CD4-positive, CD25-positive, alpha-beta regulatory T cell (primary cell): Measurements from ENCODE around the gene RPL23. TPM values are rescaled to one million over a fixed set of nuclear protein-coding genes. Genes with fewer than 3 reads are reported as not detected.

Experiments used
- ATAC-seq, 2 donors: fragments of 150-1000 bp; cut with Tn5 transposase; one replicate each; pipeline ENCODE4 v1.10.0; 2021; ENCODE audit warnings: low read depth in 2 of 2, moderate number of reproducible peaks in 2 of 2, moderate library complexity in 1 of 2
- DNase-seq, 3 donors: peaks; one replicate each; pipeline versions ENCODE4 v3.0.0 to v3.0.0-alpha.2; 2012 to 2022; ENCODE audit warnings: mixed read lengths in 1 of 3
- H3K27ac ChIP-seq: one replicate; pipeline ENCODE4 v1.7.0; 2013; ENCODE audit warnings: mild to moderate bottlenecking, low read length; ENCODE audit not compliant: insufficient read depth, poor library complexity, severe bottlenecking
- H3K27me3 ChIP-seq: one replicate; pipeline ENCODE4 v1.7.0; 2013; ENCODE audit warnings: low read length; ENCODE audit not compliant: control insufficient read depth, insufficient read depth
- H3K36me3 ChIP-seq: one replicate; pipeline ENCODE4 v1.7.0; 2013; ENCODE audit warnings: mild to moderate bottlenecking, low read length, moderate library complexity; ENCODE audit not compliant: control insufficient read depth, insufficient read depth
- H3K4me1 ChIP-seq: 2 replicates; pipeline ENCODE4 v1.7.0; 2013; ENCODE audit warnings: mild to moderate bottlenecking, low read length; ENCODE audit not compliant: insufficient read depth, control insufficient read depth, poor library complexity, severe bottlenecking
- H3K4me3 ChIP-seq: one replicate; pipeline ENCODE4 v1.7.0; 2013; ENCODE audit warnings: low read depth, mild to moderate bottlenecking, low read length, moderate library complexity
- H3K9me3 ChIP-seq, 2 experiments: 1 replicate in 1 of 2; 2 replicates in 1 of 2; pipeline ENCODE4 v1.7.0; 2013; ENCODE audit warnings: low read length in 2 of 2, mild to moderate bottlenecking in 1 of 2, moderate library complexity in 1 of 2; ENCODE audit not compliant: control insufficient read depth in 2 of 2
- H3K27ac Mint-ChIP-seq, 3 donors: one replicate each; pipeline ENCODE4 v1.8.0; 2020 to 2022; ENCODE audit warnings: mild to moderate bottlenecking in 3 of 3, mixed read lengths in 3 of 3, moderate library complexity in 2 of 3
- H3K27me3 Mint-ChIP-seq: one replicate; pipeline ENCODE4 v1.8.0; 2022; ENCODE audit warnings: mild to moderate bottlenecking, mixed read lengths
- H3K36me3 Mint-ChIP-seq: one replicate; pipeline ENCODE4 v1.8.0; 2020; ENCODE audit warnings: mixed read lengths
- H3K4me1 Mint-ChIP-seq, 4 donors: one replicate each; pipeline ENCODE4 v1.8.0; 2020 to 2022; ENCODE audit warnings: mixed read lengths in 4 of 4, mild to moderate bottlenecking in 1 of 4
- H3K4me3 Mint-ChIP-seq, 4 donors: one replicate each; pipeline ENCODE4 v1.8.0; 2020 to 2022; ENCODE audit warnings: mild to moderate bottlenecking in 4 of 4, mixed read lengths in 4 of 4, moderate library complexity in 3 of 4
- H3K9me3 Mint-ChIP-seq, 7 donors: one replicate each; pipeline ENCODE4 v1.8.0; 2020 to 2022; ENCODE audit warnings: mixed read lengths in 7 of 7, mild to moderate bottlenecking in 3 of 7, moderate library complexity in 2 of 7
- polyA plus RNA-seq, 4 donors: library from polyadenylated mRNA; unstranded; fragments of 300-500 nt; fragmentation: Illumina TruSeq; gene quantifications; one replicate each; pipeline ENCODE4 v1.2.3, GENCODE V29; 2021
- total RNA-seq: library from RNA; stranded (reverse); gene quantifications from one replicate; pipeline ENCODE4 v1.2.3, GENCODE V29; 2022

RPL23 gene
- total and polyA plus RNA-seq, 5 donors from 2014 or later: 1,034 to 1,411 (median 1,347) TPM

DNA sequence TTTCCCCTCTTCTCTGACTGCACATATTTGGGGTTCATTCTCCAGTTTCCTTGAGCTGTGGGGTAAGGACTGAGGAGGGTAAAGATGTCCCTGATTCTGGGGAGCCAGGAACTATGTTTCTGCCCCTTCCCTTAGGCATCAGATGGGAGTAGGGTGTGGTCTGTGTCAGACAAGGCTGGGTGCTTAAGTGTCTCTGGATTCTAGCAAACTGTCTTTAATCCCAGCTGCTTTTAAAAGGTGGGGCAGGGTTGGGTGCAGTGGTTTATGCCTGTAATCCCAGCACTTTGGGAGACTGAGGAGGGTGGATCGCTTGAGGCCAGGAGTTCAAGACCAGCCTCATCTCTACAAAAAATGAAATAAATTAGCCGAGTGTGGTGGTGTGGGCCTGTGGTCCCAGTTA, 29.3 kb upstream of the RPL23 start:
- H3K27me3 ChIP-seq: no peaks in the 10 kb centered on the region
- H3K36me3 ChIP-seq: peaks cover 74% of the 10 kb centered on the region
- no peak overlapping the region for H3K4me3 ChIP-seq
- no peaks in the 10 kb centered on the region for H3K9me3 Mint-ChIP-seq
- ATAC-seq (no peak), DNase-seq (no peak)
- H3K27me3 Mint-ChIP-seq: no peaks in the 10 kb centered on the region
- peaks cover 7 to 90% (median 62%) of the 10 kb centered on the region in 4 donors for H3K4me1 Mint-ChIP-seq
- no peaks in the 10 kb centered on the region for H3K9me3 ChIP-seq
- peak overlapping the region; percentile 42 to 83 (median 65) for H3K4me3 Mint-ChIP-seq
- H3K36me3 Mint-ChIP-seq: peaks cover 39% of the 10 kb centered on the region
- peak overlapping the region; percentile 55 for H3K27ac ChIP-seq
- peaks cover 93% of the 10 kb centered on the region for H3K4me1 ChIP-seq
- H3K27ac Mint-ChIP-seq: peak overlapping the region; percentile 92 to 94 (median 92)

DNA sequence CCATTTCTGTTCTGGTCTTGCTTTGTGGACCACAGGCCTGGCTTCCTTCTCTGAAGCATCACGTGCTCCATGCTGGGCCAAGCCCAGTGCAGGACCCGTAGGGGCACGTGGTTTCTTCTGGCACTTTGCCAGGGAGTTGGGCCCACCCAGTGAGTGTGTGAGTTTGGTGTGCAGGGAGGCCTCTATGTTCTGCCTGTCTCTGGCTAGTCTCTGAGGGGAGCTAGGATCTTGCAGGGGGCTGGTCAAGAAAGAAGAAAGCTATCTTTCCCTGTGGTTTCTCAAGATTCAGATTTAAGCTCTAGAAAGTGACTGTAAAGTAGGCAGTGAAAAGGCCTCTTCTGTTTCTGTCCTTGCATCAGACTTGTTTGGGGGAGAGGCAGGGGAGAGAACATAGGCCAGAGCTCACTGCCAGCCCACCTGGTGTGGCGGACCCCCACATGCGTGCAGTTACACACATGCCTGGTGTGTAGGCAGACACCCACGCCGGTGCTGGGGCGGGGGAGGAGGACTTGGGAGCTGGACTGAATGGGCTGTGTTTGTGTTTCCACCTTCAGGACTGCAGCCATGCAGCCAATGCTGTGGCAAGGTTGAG, 28.2 kb upstream of the RPL23 start:
- DNase-seq (peak in 1 of 3 donors; percentile 58), ATAC-seq (no peak)
- peaks cover 41% of the 10 kb centered on the region for H3K36me3 Mint-ChIP-seq
- Histone ChIP-seq H3K4me3 (peak overlapping the region; percentile 7), H3K27me3 (no peaks in the 10 kb centered on the region), H3K9me3 (no peaks in the 10 kb centered on the region), H3K36me3 (peaks cover 69% of the 10 kb centered on the region), H3K27ac (peak overlapping the region; percentile 43), H3K4me1 (peaks cover 93% of the 10 kb centered on the region)
- H3K27ac Mint-ChIP-seq: peak overlapping the region; percentile 88 to 93 (median 90)
- no peaks in the 10 kb centered on the region for H3K27me3 Mint-ChIP-seq
- no peaks in the 10 kb centered on the region for H3K9me3 Mint-ChIP-seq
- H3K4me3 Mint-ChIP-seq: peak overlapping the region; percentile 50 to 73 (median 60)
- peaks cover 7 to 91% (median 66%) of the 10 kb centered on the region in 4 donors for H3K4me1 Mint-ChIP-seq

- DNase-seq (peak in 1 of 3 donors; percentile 50), ATAC-seq (no peak)
- Mint-ChIP-seq H3K9me3 (no peaks in the 10 kb centered on the region), H3K4me1 (peaks cover 7 to 90% (median 64%) of the 10 kb centered on the region in 4 donors), H3K4me3 (peak overlapping the region in 3 of 4 donors; percentile 22 to 78 (median 59)), H3K27me3 (no peaks in the 10 kb centered on the region), H3K27ac (peak overlapping the region; percentile 52 to 93 (median 65)), H3K36me3 (peaks cover 35% of the 10 kb centered on the region)
- H3K27ac ChIP-seq: no peak overlapping the region
- H3K36me3 ChIP-seq: peaks cover 60% of the 10 kb centered on the region
- H3K27me3 ChIP-seq: no peaks in the 10 kb centered on the region
- H3K4me1 ChIP-seq: peaks cover 87% of the 10 kb centered on the region
- no peaks in the 10 kb centered on the region for H3K9me3 ChIP-seq
- peak overlapping the region; percentile 19 for H3K4me3 ChIP-seq
Observed at GRCh38 chr17:38879878-38880665, 26.6 kb upstream of the RPL23 start.

GRCh38 chr17:38877130-38877851, 23.8 kb upstream of the RPL23 start:
- DNase-seq (peak in 2 of 3 donors; percentile 29 to 68), ATAC-seq (peak; percentile 55 to 57)
- Mint-ChIP-seq H3K27ac (peak overlapping the region; percentile 67 to 80 (median 76)), H3K4me1 (peaks cover 0 to 94% (median 60%) of the 10 kb centered on the region in 4 donors), H3K9me3 (no peaks in the 10 kb centered on the region), H3K4me3 (peak overlapping the region in 3 of 4 donors; percentile 52 to 78 (median 68)), H3K27me3 (no peaks in the 10 kb centered on the region), H3K36me3 (peaks cover 23% of the 10 kb centered on the region)
- peak overlapping the region; percentile 60 for H3K27ac ChIP-seq
- H3K36me3 ChIP-seq: peaks cover 43% of the 10 kb centered on the region
- peaks cover 91% of the 10 kb centered on the region for H3K4me1 ChIP-seq
- H3K4me3 ChIP-seq: peak overlapping the region; percentile 13
- H3K27me3 ChIP-seq: no peaks in the 10 kb centered on the region
- H3K9me3 ChIP-seq: no peaks in the 10 kb centered on the region

DNA sequence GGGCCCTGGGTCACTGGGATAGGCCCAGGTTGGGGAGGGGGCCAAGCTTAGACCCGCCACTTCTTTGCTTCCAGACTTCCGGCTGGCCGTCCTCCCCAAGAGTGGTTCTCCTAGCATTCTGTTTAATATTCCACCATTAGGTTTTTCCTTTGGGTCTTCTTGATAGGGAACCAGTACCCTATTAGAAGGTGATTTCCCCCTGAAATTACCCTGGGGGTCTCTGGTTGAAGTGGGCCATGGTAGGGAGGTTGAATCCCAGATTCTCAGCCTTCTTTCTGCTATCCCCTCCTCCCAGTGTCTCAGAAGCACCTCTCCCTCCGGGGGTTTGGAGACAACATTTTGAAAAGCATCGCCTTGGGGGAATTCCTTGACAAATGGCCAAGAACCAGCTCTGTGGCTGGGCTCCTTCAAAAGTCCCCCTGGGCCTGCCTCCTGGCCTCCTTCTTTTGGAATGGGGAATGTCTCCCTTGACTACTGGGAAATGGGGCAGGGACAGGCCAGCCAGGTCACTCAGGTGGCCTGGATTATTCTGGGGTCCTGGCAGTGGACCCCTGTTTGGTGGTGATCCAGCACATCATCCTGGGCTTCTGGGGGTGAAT, 22.1 kb upstream of the RPL23 start:
- H3K36me3 Mint-ChIP-seq: peaks cover 17% of the 10 kb centered on the region
- peak overlapping the region in 2 of 3 donors; percentile 67 to 83 for H3K27ac Mint-ChIP-seq
- DNase-seq (no peak), ATAC-seq (no peak)
- Histone ChIP-seq H3K36me3 (peaks cover 34% of the 10 kb centered on the region), H3K27me3 (no peaks in the 10 kb centered on the region), H3K4me1 (peaks cover 90% of the 10 kb centered on the region), H3K4me3 (no peak overlapping the region), H3K9me3 (no peaks in the 10 kb centered on the region), H3K27ac (peak overlapping the region; percentile 53)
- peak overlapping the region; percentile 52 to 88 (median 69) for H3K4me3 Mint-ChIP-seq
- H3K9me3 Mint-ChIP-seq: no peaks in the 10 kb centered on the region
- H3K27me3 Mint-ChIP-seq: peaks cover 13% of the 10 kb centered on the region
- peaks cover 0 to 92% (median 61%) of the 10 kb centered on the region in 4 donors for H3K4me1 Mint-ChIP-seq

DNA sequence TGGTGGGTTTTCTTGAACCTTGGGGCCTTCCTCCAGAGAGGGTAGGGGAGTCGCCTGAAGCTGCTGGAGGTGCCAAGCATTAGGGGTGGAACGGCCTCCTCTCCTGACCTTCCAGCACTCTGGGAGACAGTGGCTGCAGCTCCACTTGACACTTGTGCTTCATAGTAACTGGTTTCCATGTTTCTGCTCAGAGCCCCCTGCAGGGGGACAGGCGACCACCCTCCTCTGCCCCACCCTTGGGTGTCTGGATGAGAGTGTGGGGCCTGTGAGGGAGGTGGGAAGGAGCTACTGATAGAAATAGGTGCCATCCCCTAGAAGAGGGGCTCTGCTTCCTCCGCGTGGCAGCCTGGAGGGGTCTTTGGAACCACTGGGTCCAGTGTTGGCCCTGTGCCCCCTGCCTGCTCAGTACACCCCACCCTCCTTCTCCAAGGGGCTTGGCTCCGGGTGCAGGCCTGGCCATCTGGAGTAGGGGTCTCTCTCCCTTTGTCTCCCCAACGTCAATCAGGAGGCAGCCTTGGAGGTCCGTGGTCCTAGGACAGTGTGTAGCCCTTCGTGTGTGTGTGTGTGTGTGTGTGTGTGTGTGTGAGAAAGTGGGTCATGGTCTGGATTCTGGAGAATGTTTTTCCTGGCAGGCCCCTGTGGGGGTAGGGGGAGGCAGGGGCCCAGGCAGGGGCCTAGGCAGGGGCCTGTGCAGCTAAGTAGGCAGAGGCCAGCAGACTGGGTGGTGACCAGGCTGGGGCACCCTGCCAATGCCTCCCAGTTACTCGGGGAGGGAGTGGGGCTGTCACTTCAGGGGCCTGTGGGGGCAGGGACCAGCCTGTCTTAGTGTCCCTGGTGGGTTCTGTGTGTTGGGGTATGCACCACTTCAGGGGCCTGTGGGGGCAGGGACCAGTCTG, 21.2 kb upstream of the RPL23 start:
- peak overlapping the region; percentile 52 to 99 (median 79) for H3K4me3 Mint-ChIP-seq
- H3K36me3 ChIP-seq: peaks cover 26% of the 10 kb centered on the region

More for the DNA sequence above, 21.2 kb upstream of the RPL23 start:
- Histone ChIP-seq H3K27me3 (no peaks in the 10 kb centered on the region), H3K9me3 (no peaks in the 10 kb centered on the region), H3K4me1 (peaks cover 81% of the 10 kb centered on the region), H3K27ac (peak overlapping the region; percentile 86), H3K4me3 (no peak overlapping the region)
- Mint-ChIP-seq H3K9me3 (no peaks in the 10 kb centered on the region), H3K27ac (peak overlapping the region; percentile 71 to 92 (median 83)), H3K27me3 (peaks cover 13% of the 10 kb centered on the region), H3K36me3 (peaks cover 17% of the 10 kb centered on the region), H3K4me1 (peaks cover 0 to 84% (median 59%) of the 10 kb centered on the region in 4 donors)
- no peak for ATAC-seq
- DNase-seq: no peak
